IMR-90 (cell line): ENCODE results near the gene PINLYP. TPM values are rescaled to one million over a fixed set of nuclear protein-coding genes. Genes with fewer than 3 reads are reported as not detected.
A peak's percentile ranks its signal among the peaks of the same experiment; 100 is the strongest.

Experiments
- ATAC-seq: fragments of 200-7000 bp; cut with Tn5 transposase; 2 replicates; pipeline ENCODE4 v1.9.1; 2020; ENCODE audit warnings: low read depth, mild to moderate bottlenecking, moderate library complexity
- BruUV-seq: library from RNA; stranded (reverse); fragments of 400-500 nt; replicated peaks from 2 replicates; lab custom pipeline; 2021; lab: Mats Ljungman, UMichigan
- CTCF ChIA-PET: fragments of 300-600 bp; formaldehyde crosslinking; extraction: SDS; loops from one replicate; lab custom pipeline; 2021; ENCODE audit warnings: antibody characterized with exemption; lab: Yijun Ruan, JAX
- POLR2A ChIA-PET: fragments of 300-600 bp; sonication (Branson Sonifier 250); formaldehyde crosslinking; loops from one replicate; lab custom pipeline; 2022; ENCODE audit warnings: antibody characterized with exemption; ENCODE audit not compliant: unreplicated experiment; lab: Charles Lee
- DNase-seq: peaks from one replicate; pipeline ENCODE4 v3.0.0; 2013
- H2AFZ ChIP-seq: replicated peaks from 2 replicates; pipeline ENCODE3; 2013; ENCODE audit warnings: low read length, mild to moderate bottlenecking; ENCODE audit not compliant: poor library complexity
- H2AK5ac ChIP-seq: 2 replicates; pipeline ENCODE4 v1.6.1; 2013; ENCODE audit warnings: low read depth, low read length, inconsistent platforms
- H2AK9ac ChIP-seq: replicated peaks from 2 replicates; pipeline ENCODE3; 2013; ENCODE audit warnings: mild to moderate bottlenecking, low read depth, low read length, moderate library complexity; ENCODE audit not compliant: poor library complexity
- H2BK120ac ChIP-seq: 2 replicates; pipeline ENCODE4 v1.6.1; 2013; ENCODE audit warnings: low read depth, low read length, inconsistent platforms
- H2BK15ac ChIP-seq: 3 replicates; pipeline ENCODE4 v1.6.1; 2013; ENCODE audit warnings: low read depth, low read length, inconsistent platforms
- H2BK20ac ChIP-seq: 2 replicates; pipeline ENCODE4 v1.6.1; 2013; ENCODE audit warnings: low read depth, mild to moderate bottlenecking, inconsistent platforms, low read length, moderate library complexity
- H2BK5ac ChIP-seq: 2 replicates; pipeline ENCODE4 v1.6.1; 2013; ENCODE audit warnings: mild to moderate bottlenecking, low read depth, low read length, inconsistent platforms; ENCODE audit not compliant: poor library complexity, severe bottlenecking
- H3K14ac ChIP-seq: replicated peaks from 2 replicates; pipeline ENCODE4 v1.6.1; 2013; ENCODE audit warnings: low read depth, low read length, inconsistent platforms
- H3K18ac ChIP-seq: 2 replicates; pipeline ENCODE4 v1.6.1; 2013; ENCODE audit warnings: low read depth, low read length, control low read depth
- H3K23ac ChIP-seq: 2 replicates; pipeline ENCODE4 v1.6.1; 2013; ENCODE audit warnings: low read depth, low read length, inconsistent platforms
- H3K27ac ChIP-seq: 2 replicates; pipeline ENCODE4 v1.5.1; 2013; ENCODE audit warnings: mild to moderate bottlenecking, control low read depth, low read length; ENCODE audit not compliant: insufficient read depth
- H3K27me3 ChIP-seq: 2 replicates; pipeline ENCODE4 v1.6.1; 2013; ENCODE audit warnings: low read length; ENCODE audit not compliant: control insufficient read depth, insufficient read depth
- H3K36me3 ChIP-seq: 2 replicates; pipeline ENCODE4 v1.6.1; 2013; ENCODE audit warnings: low read length, mixed read lengths; ENCODE audit not compliant: control insufficient read depth, insufficient read depth
- H3K4ac ChIP-seq: 2 replicates; pipeline ENCODE4 v1.6.1; 2013; ENCODE audit warnings: low read depth, low read length, inconsistent platforms
- H3K4me1 ChIP-seq: 2 replicates; pipeline ENCODE4 v1.6.1; 2013; ENCODE audit warnings: low read length, mixed read lengths; ENCODE audit not compliant: control insufficient read depth, insufficient read depth
- H3K4me2 ChIP-seq: 2 replicates; pipeline ENCODE4 v1.6.1; 2013; ENCODE audit warnings: low read depth, mild to moderate bottlenecking, control low read depth, low read length, moderate library complexity
- H3K4me3 ChIP-seq: 2 replicates; pipeline ENCODE4 v1.5.1; 2013; ENCODE audit warnings: low read depth, mild to moderate bottlenecking, control low read depth, low read length, moderate library complexity; ENCODE audit not compliant: insufficient read depth
- H3K56ac ChIP-seq: 2 replicates; pipeline ENCODE4 v1.6.1; 2013; ENCODE audit warnings: low read length, inconsistent platforms; ENCODE audit not compliant: insufficient read depth; ENCODE audit errors: extremely low read depth
- H3K79me1 ChIP-seq, 2 experiments: 2 replicates each; pipeline ENCODE4 v1.6.1; 2013; ENCODE audit warnings: low read length in 2 of 2, inconsistent platforms in 1 of 2, low read depth in 1 of 2
- H3K9ac ChIP-seq: 2 replicates; pipeline ENCODE4 v1.6.1; 2013; ENCODE audit warnings: low read depth, low read length, control low read depth
- H3K9me1 ChIP-seq: 2 replicates; pipeline ENCODE4 v1.6.1; 2013; ENCODE audit warnings: low read length, inconsistent platforms; ENCODE audit not compliant: insufficient read depth
- H3K9me3 ChIP-seq: 2 replicates; pipeline ENCODE4 v1.6.1; 2013; ENCODE audit warnings: low read length; ENCODE audit not compliant: control insufficient read depth, insufficient read depth
- H4K20me1 ChIP-seq: 2 replicates; pipeline ENCODE4 v1.6.1; 2013; ENCODE audit warnings: low read length, inconsistent platforms; ENCODE audit not compliant: insufficient read depth
- H4K5ac ChIP-seq: 2 replicates; pipeline ENCODE4 v1.6.1; 2013; ENCODE audit warnings: mild to moderate bottlenecking, low read depth, low read length, control low read depth
- H4K8ac ChIP-seq, 2 experiments: 2 replicates each; pipeline ENCODE4 v1.6.1; 2013; ENCODE audit warnings: low read depth in 2 of 2, low read length in 2 of 2, control low read depth in 1 of 2, inconsistent platforms in 1 of 2
- H4K91ac ChIP-seq: 2 replicates; pipeline ENCODE4 v1.6.1; 2013; ENCODE audit warnings: low read depth, low read length, inconsistent platforms; ENCODE audit not compliant: insufficient read depth
- BHLHE40 ChIP-seq: fragments of 150-350 bp; IDR thresholded peaks from 2 replicates; pipeline ENCODE4 v1.6.1; 2016; ENCODE audit warnings: mild to moderate bottlenecking, low read depth, low read length
- CEBPB ChIP-seq: IDR thresholded peaks from 2 replicates; pipeline ENCODE4 v1.6.1; 2012; ENCODE audit warnings: low read depth, low read length, improper control_type of control experiment
- CHD1 ChIP-seq: IDR thresholded peaks from 2 replicates; pipeline ENCODE4 v1.6.1; 2012; ENCODE audit warnings: low read depth, low read length, improper control_type of control experiment
- CTCF ChIP-seq: conservative IDR thresholded peaks from 2 replicates; pipeline ENCODE4 v1.5.1; 2012; ENCODE audit warnings: mild to moderate bottlenecking, low read depth, low read length, improper control_type of control experiment
- ELK1 ChIP-seq: fragments of 150-350 bp; IDR thresholded peaks from 2 replicates; pipeline ENCODE4 v1.6.1; 2016; ENCODE audit warnings: low read depth, mild to moderate bottlenecking, low read length, moderate library complexity, borderline replicate concordance
- FOS ChIP-seq: fragments of 150-350 bp; IDR thresholded peaks from 2 replicates; pipeline ENCODE4 v1.6.1; 2016; ENCODE audit warnings: low read depth, low read length
- MAFK ChIP-seq: IDR thresholded peaks from 2 replicates; pipeline ENCODE4 v1.6.1; 2012; ENCODE audit warnings: low read depth, low read length, improper control_type of control experiment
- MXI1 ChIP-seq: IDR thresholded peaks from 2 replicates; pipeline ENCODE4 v1.6.1; 2012; ENCODE audit warnings: low read depth, mild to moderate bottlenecking, low read length, moderate library complexity, borderline replicate concordance
- NFE2L2 ChIP-seq: fragments of 150-350 bp; IDR thresholded peaks from 2 replicates; pipeline ENCODE4 v1.6.1; 2016; ENCODE audit warnings: low read depth, mild to moderate bottlenecking, low read length
- POLR2A ChIP-seq: IDR thresholded peaks from 2 replicates; pipeline ENCODE4 v1.6.1; 2012; ENCODE audit warnings: mild to moderate bottlenecking, low read depth, low read length
- RAD21 ChIP-seq: IDR thresholded peaks from 2 replicates; pipeline ENCODE4 v1.6.1; 2012; ENCODE audit warnings: low read length, improper control_type of control experiment
- RCOR1 ChIP-seq: IDR thresholded peaks from 2 replicates; pipeline ENCODE4 v1.6.1; 2012; ENCODE audit warnings: mild to moderate bottlenecking, low read length, improper control_type of control experiment; ENCODE audit not compliant: insufficient replicate concordance
- RFX5 ChIP-seq: IDR thresholded peaks from 2 replicates; pipeline ENCODE4 v1.8.0; 2012; ENCODE audit warnings: low read depth, mild to moderate bottlenecking, low read length, moderate library complexity
- SMC3 ChIP-seq: fragments of 150-350 bp; IDR thresholded peaks from 2 replicates; pipeline ENCODE4 v1.6.1; 2016; ENCODE audit warnings: low read depth, mild to moderate bottlenecking, antibody characterized with exemption, low read length, moderate library complexity
- USF2 ChIP-seq: fragments of 150-350 bp; IDR thresholded peaks from 2 replicates; pipeline ENCODE4 v1.6.1; 2017; ENCODE audit warnings: mild to moderate bottlenecking, antibody characterized with exemption, low read length, low read depth
- WGBS, 2 experiments: methylation state at CpG; one replicate each; pipeline versions ENCODE4 v1.1.5 to v1.1.7; 2013; ENCODE audit warnings: missing lambda C conversion rate in 2 of 2; ENCODE audit not compliant: insufficient read length in 1 of 2; ENCODE audit errors: extremely low coverage in 2 of 2; 5-methylcytosine and 5-hydroxymethylcytosine counted together
- dilution Hi-C: fragments of 300-500 bp; cut with HindIII; formaldehyde crosslinking; loops from one replicate; pipeline ENCODE4 v1.14.3; 2018; ENCODE audit warnings: low sequenced_read_pairs; ENCODE audit not compliant: unreplicated experiment
- in situ Hi-C: fragments of 300-500 bp; cut with MboI; formaldehyde crosslinking; loops from 3 replicates; pipeline ENCODE4 v1.14.3; 2019; ENCODE audit warnings: low sequenced_read_pairs, inconsistent platforms, mixed read lengths
- intact Hi-C: fragments of 100-400 bp; cut with micrococcal nuclease; formaldehyde crosslinking; loops from 2 replicates; pipeline ENCODE4 v1.10.0; 2022
- polyA plus RNA-seq, 3 experiments: library from polyadenylated mRNA; depleted of rRNA; stranded (reverse); fragments of >200 nt; gene quantifications; 2 replicates each; pipeline ENCODE4 v1.2.3, GENCODE V29; 2012; ENCODE audit warnings: low replicate concordance in 1 of 3
- total RNA-seq: library from RNA; depleted of rRNA; stranded (reverse); fragments of >200 nt; gene quantifications from 2 replicates; pipeline ENCODE4 v1.2.3, GENCODE V29; 2012

Gene PINLYP
- total and polyA plus RNA-seq, 2 of the 4 experiments (the other 2 are of a cell fraction): 0.54 to 1.4 TPM

- CTCF ChIA-PET: interaction anchor here (4.5 kb wide), 1 partner anchor 41 kb away, joined by 29 read pairs; no protein-coding TSS in a partner anchor
- no peak overlapping the region for H2BK20ac ChIP-seq
- ATAC-seq (no peak), DNase-seq (peak; percentile 13)
- WGBS, 2 experiments: 40% methylated on average over 1 of the region's 7 CpGs; no CpG with 5 or more reads in 1 of the 2 experiments
- H2AK5ac ChIP-seq: peak overlapping the region; percentile 90
- H3K14ac ChIP-seq: peak overlapping the region; percentile 81
- intact Hi-C loops: loop anchor here (1.0 to 2.0 kb wide), 3 partner anchors 22 to 188 kb away; partner anchors contain the start of genes PINLYP and XRCC1
- H2AFZ ChIP-seq: peak overlapping the region; percentile 98
- in situ Hi-C loops: no loop called here
- POLR2A ChIA-PET: interaction anchor here (0.6 kb wide), 1 partner anchor 64 kb away, joined by 8 read pairs; the partner anchor contains the start of gene ZNF575
- peak overlapping the region; percentile 97 for H3K4me2 ChIP-seq
- H3K18ac ChIP-seq: peak overlapping the region; percentile 10
- H3K9me1 ChIP-seq: no peaks in the 10 kb centered on the region
- peak overlapping the region; percentile 97 for H2AK9ac ChIP-seq
- H2BK120ac ChIP-seq: 0 out of 2 replicates have a peak overlapping the region, but pooled peaks have one; percentile 8
- peak overlapping the region; percentile 90 for H3K9ac ChIP-seq
- peak overlapping the region; percentile 87 for H3K56ac ChIP-seq
- H3K79me1 ChIP-seq: peaks cover 27 to 60% of the 10 kb centered on the region in 2 experiments; a peak in 3 of 4 replicates
- H3K36me3 ChIP-seq: peaks cover 30% of the 10 kb centered on the region
- H4K5ac ChIP-seq: peak overlapping the region; percentile 88
- H3K27ac ChIP-seq: peak overlapping the region; percentile 79
- H4K91ac ChIP-seq: peak overlapping the region; percentile 78
- H3K4me3 ChIP-seq: peak overlapping the region; percentile 68
- no peaks in the 10 kb centered on the region for H4K20me1 ChIP-seq
- no TSS peak for BruUV-seq
- no peaks in the 10 kb centered on the region for H3K27me3 ChIP-seq
- H3K4ac ChIP-seq: peak overlapping the region; percentile 78
- peak overlapping the region; percentile 71; the same call in 1 of the 3 replicates for H2BK15ac ChIP-seq
- peak overlapping the region; percentile 87 for H2BK5ac ChIP-seq
- H4K8ac ChIP-seq: peak overlapping the region; percentile 97 to 99
- peak overlapping the region; percentile 40; the same call in 1 of the 2 replicates for H3K23ac ChIP-seq
- H3K4me1 ChIP-seq: peaks cover 9% of the 10 kb centered on the region
- dilution Hi-C loops: no loop called here
- H3K9me3 ChIP-seq: no peaks in the 10 kb centered on the region
- no peak for TF ChIP-seq CHD1
- TF ChIP-seq BHLHE40: no peak
- TF ChIP-seq NFE2L2: no peak
- no peak for TF ChIP-seq USF2
- TF ChIP-seq FOS: no peak
- TF ChIP-seq SMC3: no peak
- TF ChIP-seq MAFK: no peak
- TF ChIP-seq ELK1: no peak
- no peak for TF ChIP-seq RCOR1
- no peak for TF ChIP-seq MXI1
- no peak for TF ChIP-seq CEBPB
- no peak for TF ChIP-seq RAD21
- no peak for TF ChIP-seq RFX5
- no peak for TF ChIP-seq POLR2A
- no peak for TF ChIP-seq CTCF
Measured at GRCh38 chr19:43596842-43597461, 21.4 kb downstream of the PINLYP start.
